ENCODE results near the gene APH1A. TPM values are rescaled to one million over a fixed set of nuclear protein-coding genes. Genes with fewer than 3 reads are reported as not detected.

APH1A gene
- total and polyA plus RNA-seq, 9 of the 15 experiments (the other 6 are each of a cell fraction or from before 2014, with no cell fraction given), result 5.6 to 123 (median 77.0) TPM

DNA sequence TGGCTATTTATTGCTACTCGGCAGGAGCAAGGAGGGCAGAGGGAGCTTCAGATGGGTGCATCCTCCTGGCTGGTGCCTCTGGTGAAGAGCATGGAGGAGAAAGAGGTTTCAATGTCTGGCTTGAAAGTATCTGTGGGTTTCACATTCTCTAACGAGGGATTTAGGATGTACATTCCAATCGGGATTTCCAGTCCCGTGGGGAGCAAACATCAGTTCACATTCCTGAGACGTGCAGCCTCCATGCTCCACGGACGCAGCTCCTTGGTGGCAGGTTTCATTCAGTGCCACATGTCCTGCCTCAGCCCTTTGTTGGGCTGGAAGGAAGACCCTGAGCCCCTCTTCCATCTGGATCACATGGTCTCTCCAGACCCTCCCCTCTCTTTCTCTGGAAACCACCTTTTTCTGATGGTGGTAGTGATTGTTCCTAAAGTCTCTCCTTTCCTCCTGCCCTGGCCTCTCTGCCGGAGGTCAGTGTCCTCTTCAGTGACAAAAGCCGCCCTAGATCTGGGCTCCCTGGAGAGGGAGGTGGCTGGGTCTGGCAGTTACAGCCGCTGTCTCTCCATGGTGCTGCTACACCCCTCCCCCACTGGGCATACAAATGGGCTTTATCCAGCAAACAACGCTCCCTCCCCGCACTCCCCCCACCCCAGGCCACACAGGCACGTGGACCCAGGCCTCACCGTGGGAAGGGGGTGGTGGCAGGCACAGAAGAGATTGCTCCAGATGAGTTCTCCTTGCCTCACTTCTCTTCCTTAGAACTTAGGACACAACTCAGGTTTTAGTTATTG, 12.1 kb downstream of the APH1A start:
- DNase-seq (ENCODE audit: extremely low read depth in 1 of 4, low spot score in 3 of 4) (peak in 1 of 4 experiments; percentile 17), ATAC-seq (no peak)
- TF ChIP-seq NCOA4 (IDR thresholded peaks at IDR 0.05; ENCODE audit: partially characterized antibody), result no peak
- TF ChIP-seq, protein P1, sequence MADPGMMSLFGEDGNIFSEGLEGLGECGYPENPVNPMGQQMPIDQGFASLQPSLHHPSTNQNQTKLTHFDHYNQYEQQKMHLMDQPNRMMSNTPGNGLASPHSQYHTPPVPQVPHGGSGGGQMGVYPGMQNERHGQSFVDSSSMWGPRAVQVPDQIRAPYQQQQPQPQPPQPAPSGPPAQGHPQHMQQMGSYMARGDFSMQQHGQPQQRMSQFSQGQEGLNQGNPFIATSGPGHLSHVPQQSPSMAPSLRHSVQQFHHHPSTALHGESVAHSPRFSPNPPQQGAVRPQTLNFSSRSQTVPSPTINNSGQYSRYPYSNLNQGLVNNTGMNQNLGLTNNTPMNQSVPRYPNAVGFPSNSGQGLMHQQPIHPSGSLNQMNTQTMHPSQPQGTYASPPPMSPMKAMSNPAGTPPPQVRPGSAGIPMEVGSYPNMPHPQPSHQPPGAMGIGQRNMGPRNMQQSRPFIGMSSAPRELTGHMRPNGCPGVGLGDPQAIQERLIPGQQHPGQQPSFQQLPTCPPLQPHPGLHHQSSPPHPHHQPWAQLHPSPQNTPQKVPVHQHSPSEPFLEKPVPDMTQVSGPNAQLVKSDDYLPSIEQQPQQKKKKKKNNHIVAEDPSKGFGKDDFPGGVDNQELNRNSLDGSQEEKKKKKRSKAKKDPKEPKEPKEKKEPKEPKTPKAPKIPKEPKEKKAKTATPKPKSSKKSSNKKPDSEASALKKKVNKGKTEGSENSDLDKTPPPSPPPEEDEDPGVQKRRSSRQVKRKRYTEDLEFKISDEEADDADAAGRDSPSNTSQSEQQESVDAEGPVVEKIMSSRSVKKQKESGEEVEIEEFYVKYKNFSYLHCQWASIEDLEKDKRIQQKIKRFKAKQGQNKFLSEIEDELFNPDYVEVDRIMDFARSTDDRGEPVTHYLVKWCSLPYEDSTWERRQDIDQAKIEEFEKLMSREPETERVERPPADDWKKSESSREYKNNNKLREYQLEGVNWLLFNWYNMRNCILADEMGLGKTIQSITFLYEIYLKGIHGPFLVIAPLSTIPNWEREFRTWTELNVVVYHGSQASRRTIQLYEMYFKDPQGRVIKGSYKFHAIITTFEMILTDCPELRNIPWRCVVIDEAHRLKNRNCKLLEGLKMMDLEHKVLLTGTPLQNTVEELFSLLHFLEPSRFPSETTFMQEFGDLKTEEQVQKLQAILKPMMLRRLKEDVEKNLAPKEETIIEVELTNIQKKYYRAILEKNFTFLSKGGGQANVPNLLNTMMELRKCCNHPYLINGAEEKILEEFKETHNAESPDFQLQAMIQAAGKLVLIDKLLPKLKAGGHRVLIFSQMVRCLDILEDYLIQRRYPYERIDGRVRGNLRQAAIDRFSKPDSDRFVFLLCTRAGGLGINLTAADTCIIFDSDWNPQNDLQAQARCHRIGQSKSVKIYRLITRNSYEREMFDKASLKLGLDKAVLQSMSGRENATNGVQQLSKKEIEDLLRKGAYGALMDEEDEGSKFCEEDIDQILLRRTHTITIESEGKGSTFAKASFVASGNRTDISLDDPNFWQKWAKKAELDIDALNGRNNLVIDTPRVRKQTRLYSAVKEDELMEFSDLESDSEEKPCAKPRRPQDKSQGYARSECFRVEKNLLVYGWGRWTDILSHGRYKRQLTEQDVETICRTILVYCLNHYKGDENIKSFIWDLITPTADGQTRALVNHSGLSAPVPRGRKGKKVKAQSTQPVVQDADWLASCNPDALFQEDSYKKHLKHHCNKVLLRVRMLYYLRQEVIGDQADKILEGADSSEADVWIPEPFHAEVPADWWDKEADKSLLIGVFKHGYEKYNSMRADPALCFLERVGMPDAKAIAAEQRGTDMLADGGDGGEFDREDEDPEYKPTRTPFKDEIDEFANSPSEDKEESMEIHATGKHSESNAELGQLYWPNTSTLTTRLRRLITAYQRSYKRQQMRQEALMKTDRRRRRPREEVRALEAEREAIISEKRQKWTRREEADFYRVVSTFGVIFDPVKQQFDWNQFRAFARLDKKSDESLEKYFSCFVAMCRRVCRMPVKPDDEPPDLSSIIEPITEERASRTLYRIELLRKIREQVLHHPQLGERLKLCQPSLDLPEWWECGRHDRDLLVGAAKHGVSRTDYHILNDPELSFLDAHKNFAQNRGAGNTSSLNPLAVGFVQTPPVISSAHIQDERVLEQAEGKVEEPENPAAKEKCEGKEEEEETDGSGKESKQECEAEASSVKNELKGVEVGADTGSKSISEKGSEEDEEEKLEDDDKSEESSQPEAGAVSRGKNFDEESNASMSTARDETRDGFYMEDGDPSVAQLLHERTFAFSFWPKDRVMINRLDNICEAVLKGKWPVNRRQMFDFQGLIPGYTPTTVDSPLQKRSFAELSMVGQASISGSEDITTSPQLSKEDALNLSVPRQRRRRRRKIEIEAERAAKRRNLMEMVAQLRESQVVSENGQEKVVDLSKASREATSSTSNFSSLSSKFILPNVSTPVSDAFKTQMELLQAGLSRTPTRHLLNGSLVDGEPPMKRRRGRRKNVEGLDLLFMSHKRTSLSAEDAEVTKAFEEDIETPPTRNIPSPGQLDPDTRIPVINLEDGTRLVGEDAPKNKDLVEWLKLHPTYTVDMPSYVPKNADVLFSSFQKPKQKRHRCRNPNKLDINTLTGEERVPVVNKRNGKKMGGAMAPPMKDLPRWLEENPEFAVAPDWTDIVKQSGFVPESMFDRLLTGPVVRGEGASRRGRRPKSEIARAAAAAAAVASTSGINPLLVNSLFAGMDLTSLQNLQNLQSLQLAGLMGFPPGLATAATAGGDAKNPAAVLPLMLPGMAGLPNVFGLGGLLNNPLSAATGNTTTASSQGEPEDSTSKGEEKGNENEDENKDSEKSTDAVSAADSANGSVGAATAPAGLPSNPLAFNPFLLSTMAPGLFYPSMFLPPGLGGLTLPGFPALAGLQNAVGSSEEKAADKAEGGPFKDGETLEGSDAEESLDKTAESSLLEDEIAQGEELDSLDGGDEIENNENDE (IDR thresholded peaks at IDR 0.05; ENCODE audit: low read depth, low read length), result no peak

More for the DNA sequence above, 12.1 kb downstream of the APH1A start:
- no peaks in the 10 kb centered on the region for H3K9me1 ChIP-seq (ENCODE audit: control insufficient read depth, insufficient read depth, low read length)
- in situ Hi-C loops (cut with MboI), result loop anchor here (5.0 kb wide), 1 partner anchor 741 kb away; no protein-coding TSS in a partner anchor
- H3K27ac ChIP-seq (ENCODE audit: extremely low read depth, low read depth, low read length), result no peak overlapping the region
- no peak for FAIRE-seq
- H4K20me1 ChIP-seq (replicated peaks; ENCODE audit: control insufficient read depth, insufficient read depth, low read length), result no peaks in the 10 kb centered on the region
- H3K27me3 ChIP-seq (ENCODE audit: control insufficient read depth in 2 of 2, insufficient read depth in 2 of 2, low read length in 2 of 2), result peaks cover 0 to 4% of the 10 kb centered on the region in 2 experiments; a peak in 1 of 5 replicates
- intact Hi-C loops (cut with micrococcal nuclease), result loop anchor here (1.0 to 10.0 kb wide), 5 partner anchors 66 to 741 kb away; partner anchors contain the start of genes ADAMTSL4 and PRPF3
- H3K79me2 ChIP-seq (ENCODE audit: control insufficient read depth, insufficient read depth, low read length), result no peaks in the 10 kb centered on the region
- H2AFZ ChIP-seq (ENCODE audit: low read depth, low read length), result no peak overlapping the region
- no peak overlapping the region for H3K4me3 ChIP-seq
- no peaks in the 10 kb centered on the region for H3K9me3 ChIP-seq (replicated peaks; ENCODE audit: control insufficient read depth, insufficient read depth, low read depth, low read length)
- CTCF ChIA-PET (ENCODE audit: low intra/inter-chr PET ratio), result interaction anchor here (0.5 to 2.6 kb wide), 9 partner anchors 24 to 750 kb away, joined by 3 to 43 read pairs (median 4); partner anchors contain the start of genes CIART and MINDY1
- H3K4me2 ChIP-seq (ENCODE audit: insufficient read depth, low read length), result no peak overlapping the region
- POLR2A ChIA-PET, result interaction anchor here (0.6 to 1.9 kb wide), 11 partner anchors 9 to 720 kb away, joined by 3 to 5 read pairs (median 3); partner anchors contain the start of genes APH1A and C1orf54
- H3K36me3 ChIP-seq (ENCODE audit: control insufficient read depth, insufficient read depth, low read length), result no peaks in the 10 kb centered on the region
- peak overlapping the region in 1 of 2 experiments; percentile 21; a peak in 1 of 4 replicates for H3K9ac ChIP-seq (ENCODE audit: insufficient read depth in 1 of 2, low read depth in 2 of 2, low read length in 2 of 2)
- H3K4me1 ChIP-seq (replicated peaks in 1 of 2; ENCODE audit: control insufficient read depth in 2 of 2, insufficient read depth in 2 of 2, low read length in 2 of 2), result peaks cover 23 to 26% of the 10 kb centered on the region in 2 experiments
- 19% methylated on average over 14 of the region's 14 CpGs for WGBS (ENCODE audit: insufficient coverage, low coverage, missing lambda C conversion rate)
- BruUV-seq (replicated peaks), result no TSS peak

Data from K562 (cell line).